ENCODE data around the gene LZIC. TPM values are rescaled to one million over a fixed set of nuclear protein-coding genes. Genes with fewer than 3 reads are reported as not detected.

The LZIC gene
- total and polyA plus RNA-seq, 2 of the 13 experiments (the other 11 are each of a cell fraction or from before 2014, with no cell fraction given) = 25.2 to 71.8 TPM

DNA sequence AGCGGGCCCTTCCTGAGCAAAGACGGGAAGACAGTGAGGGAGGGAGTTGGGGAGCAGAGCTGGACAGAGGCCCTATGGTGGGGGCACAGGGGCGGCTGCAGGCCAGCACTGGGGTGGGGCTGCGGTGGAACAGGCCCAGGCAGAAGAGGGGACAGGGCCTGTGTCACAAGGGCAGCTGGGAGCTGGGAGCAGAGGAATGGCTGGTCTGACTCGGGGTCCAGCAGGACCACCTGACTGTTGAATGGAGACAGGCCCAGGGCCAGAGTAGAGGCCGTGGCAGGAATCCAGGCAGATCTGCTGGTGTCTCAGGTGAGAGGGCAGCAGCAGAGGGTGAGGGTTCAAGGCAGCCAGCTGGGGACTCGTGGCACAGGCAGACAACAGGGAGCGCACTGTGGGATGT is 58.4 kb downstream of the LZIC start:
- no TSS peak for BruUV-seq (replicated peaks)
- Histone ChIP-seq H3K4me3 (replicated peaks in 1 of 3; ENCODE audit: insufficient read depth in 1 of 3, low read depth in 2 of 3, low read length in 3 of 3) (no peak overlapping the region), H3K36me3 (replicated peaks in 1 of 2; ENCODE audit: control insufficient read depth in 1 of 2, insufficient read depth in 2 of 2, low read length in 2 of 2) (peaks cover 22 to 49% of the 10 kb centered on the region in 2 experiments; a peak in 4 of 5 replicates), H3K9me3 (ENCODE audit: low read length) (no peaks in the 10 kb centered on the region), H3K79me2 (ENCODE audit: insufficient read depth, low read length) (peaks cover 3% of the 10 kb centered on the region), H4K20me1 (ENCODE audit: insufficient read depth, low read length) (no peaks in the 10 kb centered on the region), H3K4me2 (ENCODE audit: low read depth, low read length) (no peak overlapping the region), H3K4me1 (ENCODE audit: insufficient read depth, low read length) (peaks cover 12% of the 10 kb centered on the region), H2AFZ (ENCODE audit: low read length) (no peak overlapping the region), H3K9ac (ENCODE audit: insufficient read depth, low read depth, low read length) (no peak overlapping the region), H3K27me3 (ENCODE audit: control insufficient read depth in 1 of 2, insufficient read depth in 2 of 2, low read length in 2 of 2) (no peaks in the 10 kb centered on the region), H3K27ac (ENCODE audit: extremely low read length, insufficient read depth, low read length) (no peak overlapping the region)
- ChIA-PET CTCF (ENCODE audit: low intra/inter-chr PET ratio, low total read pairs) (no interaction called here), POLR2A (no interaction called here)
- intact Hi-C loops (cut with micrococcal nuclease; ENCODE audit: unreplicated experiment) (loop anchor here (2.0 kb wide), 1 partner anchor 24 kb away; no protein-coding TSS in a partner anchor), in situ Hi-C loops (cut with HindIII; ENCODE audit: extremely low pct_ligation_motif_present, low pct_unique_long_range_greater_than_20kb) (no loop called here)
- no peak for FAIRE-seq
- WGBS (ENCODE audit: low lambda C conversion rate) = 97% methylated on average over 8 of the region's 8 CpGs
- ATAC-seq = no peak
- TF ChIP-seq, protein P1, sequence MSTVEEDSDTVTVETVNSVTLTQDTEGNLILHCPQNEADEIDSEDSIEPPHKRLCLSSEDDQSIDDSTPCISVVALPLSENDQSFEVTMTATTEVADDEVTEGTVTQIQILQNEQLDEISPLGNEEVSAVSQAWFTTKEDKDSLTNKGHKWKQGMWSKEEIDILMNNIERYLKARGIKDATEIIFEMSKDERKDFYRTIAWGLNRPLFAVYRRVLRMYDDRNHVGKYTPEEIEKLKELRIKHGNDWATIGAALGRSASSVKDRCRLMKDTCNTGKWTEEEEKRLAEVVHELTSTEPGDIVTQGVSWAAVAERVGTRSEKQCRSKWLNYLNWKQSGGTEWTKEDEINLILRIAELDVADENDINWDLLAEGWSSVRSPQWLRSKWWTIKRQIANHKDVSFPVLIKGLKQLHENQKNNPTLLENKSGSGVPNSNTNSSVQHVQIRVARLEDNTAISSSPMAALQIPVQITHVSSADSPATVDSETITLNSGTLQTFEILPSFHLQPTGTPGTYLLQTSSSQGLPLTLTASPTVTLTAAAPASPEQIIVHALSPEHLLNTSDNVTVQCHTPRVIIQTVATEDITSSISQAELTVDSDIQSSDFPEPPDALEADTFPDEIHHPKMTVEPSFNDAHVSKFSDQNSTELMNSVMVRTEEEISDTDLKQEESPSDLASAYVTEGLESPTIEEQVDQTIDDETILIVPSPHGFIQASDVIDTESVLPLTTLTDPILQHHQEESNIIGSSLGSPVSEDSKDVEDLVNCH (CRISPR knock-in tag; IDR thresholded peaks at IDR 0.05) = no peak
- no peak for TF ChIP-seq FLYWCH1 (CRISPR knock-in tag; IDR thresholded peaks at IDR 0.05)
- TF ChIP-seq KDM4B (CRISPR knock-in tag; IDR thresholded peaks at IDR 0.05) = no peak
- no peak for TF ChIP-seq SKI (IDR thresholded peaks at IDR 0.05; ENCODE audit: partially characterized antibody)
- no peak for TF ChIP-seq ERF (CRISPR knock-in tag; IDR thresholded peaks at IDR 0.05)
- TF ChIP-seq, protein P2, sequence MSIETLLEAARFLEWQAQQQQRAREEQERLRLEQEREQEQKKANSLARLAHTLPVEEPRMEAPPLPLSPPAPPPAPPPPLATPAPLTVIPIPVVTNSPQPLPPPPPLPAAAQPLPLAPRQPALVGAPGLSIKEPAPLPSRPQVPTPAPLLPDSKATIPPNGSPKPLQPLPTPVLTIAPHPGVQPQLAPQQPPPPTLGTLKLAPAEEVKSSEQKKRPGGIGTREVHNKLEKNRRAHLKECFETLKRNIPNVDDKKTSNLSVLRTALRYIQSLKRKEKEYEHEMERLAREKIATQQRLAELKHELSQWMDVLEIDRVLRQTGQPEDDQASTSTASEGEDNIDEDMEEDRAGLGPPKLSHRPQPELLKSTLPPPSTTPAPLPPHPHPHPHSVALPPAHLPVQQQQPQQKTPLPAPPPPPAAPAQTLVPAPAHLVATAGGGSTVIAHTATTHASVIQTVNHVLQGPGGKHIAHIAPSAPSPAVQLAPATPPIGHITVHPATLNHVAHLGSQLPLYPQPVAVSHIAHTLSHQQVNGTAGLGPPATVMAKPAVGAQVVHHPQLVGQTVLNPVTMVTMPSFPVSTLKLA (IDR thresholded peaks at IDR 0.05) = no peak
- no peak for TF ChIP-seq ZNF180 (CRISPR knock-in tag; IDR thresholded peaks at IDR 0.05; ENCODE audit: borderline replicate concordance, low read depth)
- no peak for TF ChIP-seq JDP2 (CRISPR knock-in tag; IDR thresholded peaks at IDR 0.05; ENCODE audit: borderline replicate concordance)
- no peak for TF ChIP-seq ZNF546 (CRISPR knock-in tag; conservative IDR thresholded peaks at IDR 0.05)
- no peak for TF ChIP-seq CREM (IDR thresholded peaks at IDR 0.05)
- TF ChIP-seq CREM (CRISPR knock-in tag; IDR thresholded peaks at IDR 0.05) = no peak
- no peak for TF ChIP-seq SNAPC2 (CRISPR knock-in tag; IDR thresholded peaks at IDR 0.05)
- DNase-seq (ENCODE audit: low spot score) = no peak
